Hematopoietic multipotent progenitor cell treated with erythropoietin and hydrocortisone succinate and interleukin-3 and kit ligand, for 8 days (in vitro differentiated cells): ENCODE measurements around the gene CDK5RAP3.
"Not testable (repeated sequence)": the region's sequence is repeated elsewhere in the genome, so short reads cannot be mapped to it uniquely, and the experiment has no call there.

ENCODE experiments used
- DNase-seq: peaks from one replicate; pipeline ENCODE4 v3.0.0-alpha.2; 2015

The CDK5RAP3 gene

DNA sequence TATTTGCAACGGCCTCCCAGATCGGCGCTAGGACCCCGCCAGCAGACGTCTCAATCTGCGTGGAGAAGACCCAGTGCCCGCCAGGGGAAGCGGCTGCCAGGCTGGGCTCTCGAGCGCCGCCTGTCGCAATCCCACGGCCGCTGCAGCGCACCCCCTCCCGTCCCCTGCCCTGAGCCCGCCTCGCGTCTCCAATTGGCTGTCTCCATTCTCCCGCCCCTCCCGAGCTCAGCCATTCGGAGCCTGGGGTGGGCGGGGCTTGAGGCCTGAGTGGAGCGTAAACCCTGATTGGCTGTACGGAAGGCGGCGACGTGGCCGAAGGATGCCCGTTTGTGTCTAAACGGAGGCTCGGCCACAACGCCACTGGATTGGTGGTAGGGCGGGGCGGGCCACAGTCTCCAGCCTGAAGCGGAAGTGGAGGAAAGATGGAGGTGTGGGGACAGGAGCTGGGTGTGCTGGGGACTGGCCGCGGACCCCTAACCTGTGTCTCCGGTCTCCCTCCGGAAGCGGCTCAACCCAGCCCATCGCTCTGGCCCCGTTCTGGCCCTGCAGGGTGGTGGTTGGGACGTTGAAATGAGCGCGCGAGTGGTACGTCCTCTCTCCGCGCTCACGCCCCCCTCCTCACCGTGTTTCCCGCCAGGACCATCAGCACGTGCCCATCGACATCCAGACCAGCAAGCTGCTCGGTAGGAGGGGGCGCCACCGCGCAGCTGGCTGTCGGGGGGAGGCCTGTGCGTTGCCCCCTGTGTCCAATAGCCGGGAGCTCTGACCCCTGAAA is at the start of gene CDK5RAP3:
TSS of gene CDK5RAP3 (plus strand) at position 389 of the 775 bp plus-strand sequence. CDS start at position 423, 34 bp downstream.
- DNase-seq: peak; percentile 99

DNA sequence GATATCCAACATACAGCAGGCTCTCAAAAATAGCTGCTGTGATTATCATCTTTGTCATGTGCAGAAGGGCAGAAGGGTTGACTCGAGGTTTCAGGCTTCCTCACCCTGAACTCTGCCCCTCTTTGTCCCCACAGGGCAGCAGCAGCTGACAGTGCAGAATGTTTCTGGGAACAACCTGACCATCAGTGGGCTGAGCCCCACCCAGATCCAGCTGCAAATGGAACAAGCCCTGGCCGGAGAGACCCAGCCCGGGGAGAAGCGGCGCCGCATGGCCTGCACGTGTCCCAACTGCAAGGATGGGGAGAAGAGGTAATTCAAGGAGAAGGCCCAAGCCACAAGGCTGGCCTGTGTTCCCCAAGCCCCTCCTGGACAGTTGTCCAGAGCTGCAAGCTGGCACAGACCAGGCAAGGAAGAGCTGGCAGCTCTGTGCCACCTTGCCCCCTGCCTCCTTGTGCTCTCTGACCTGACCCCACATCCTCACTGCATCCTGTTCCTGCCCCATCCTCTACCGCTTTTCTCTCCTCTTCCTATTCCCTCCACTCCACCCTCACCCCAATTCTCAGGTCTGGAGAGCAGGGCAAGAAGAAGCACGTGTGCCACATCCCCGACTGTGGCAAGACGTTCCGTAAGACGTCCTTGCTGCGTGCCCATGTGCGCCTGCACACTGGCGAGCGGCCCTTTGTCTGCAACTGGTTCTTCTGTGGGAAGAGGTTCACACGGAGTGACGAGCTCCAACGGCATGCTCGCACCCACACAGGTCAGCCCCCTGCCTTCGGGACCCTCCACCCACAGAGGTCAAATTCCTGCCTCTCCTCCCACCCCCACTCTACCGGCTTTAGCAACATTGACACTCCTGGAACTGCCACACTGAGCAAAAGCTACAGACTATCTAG is 45.9 kb upstream of the CDK5RAP3 start:
- DNase-seq: no peak

GRCh38 chr17:47925678-47925988 is 45.3 kb upstream of the CDK5RAP3 start:
- no peak for DNase-seq

GRCh38 chr17:47927821-47928400 is 43.0 kb upstream of the CDK5RAP3 start:
- no peak for DNase-seq

GRCh38 chr17:47928415-47928814 is 42.5 kb upstream of the CDK5RAP3 start:
- DNase-seq: no peak

DNA sequence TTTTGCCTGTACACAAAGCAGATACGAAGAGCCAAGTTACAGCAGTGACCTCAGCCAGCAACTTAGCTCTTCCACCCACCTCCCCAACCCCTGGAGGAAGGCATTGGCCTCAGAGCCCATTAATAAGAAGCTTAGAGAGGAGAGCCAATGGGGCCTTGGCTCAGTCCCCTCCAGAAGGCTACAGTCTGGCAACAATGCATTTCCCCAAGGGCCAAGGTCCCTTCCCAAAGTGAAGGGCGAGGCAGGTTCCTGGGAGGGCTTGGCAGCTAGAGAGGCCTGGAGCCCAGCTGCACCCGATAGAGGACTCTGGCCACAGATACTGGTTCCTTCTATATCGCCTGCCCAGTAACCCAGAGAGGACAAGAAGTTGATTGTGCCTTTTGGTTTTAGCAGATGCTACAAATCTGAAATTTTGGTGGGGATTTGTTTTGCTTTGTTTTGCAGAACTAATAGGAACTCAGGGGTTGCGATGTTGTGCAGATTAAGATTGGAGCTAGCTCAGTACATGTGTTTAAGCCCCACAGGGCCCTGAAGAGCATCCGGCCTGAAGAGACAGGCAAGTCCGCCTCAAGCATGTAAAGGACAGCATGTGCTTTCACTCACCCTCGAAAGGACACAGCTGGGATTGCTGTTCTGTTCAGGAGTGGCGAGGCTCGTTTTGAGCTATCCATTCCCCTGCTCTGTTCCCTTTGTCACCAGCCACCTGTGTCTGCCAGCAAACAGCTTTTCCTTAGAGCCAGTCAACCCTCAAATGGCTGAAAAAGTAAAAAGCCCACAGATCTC is 41.5 kb upstream of the CDK5RAP3 start:
- no peak for DNase-seq

GRCh38 chr17:47931848-47932247 is 39.1 kb upstream of the CDK5RAP3 start:
- DNase-seq: no peak

DNA sequence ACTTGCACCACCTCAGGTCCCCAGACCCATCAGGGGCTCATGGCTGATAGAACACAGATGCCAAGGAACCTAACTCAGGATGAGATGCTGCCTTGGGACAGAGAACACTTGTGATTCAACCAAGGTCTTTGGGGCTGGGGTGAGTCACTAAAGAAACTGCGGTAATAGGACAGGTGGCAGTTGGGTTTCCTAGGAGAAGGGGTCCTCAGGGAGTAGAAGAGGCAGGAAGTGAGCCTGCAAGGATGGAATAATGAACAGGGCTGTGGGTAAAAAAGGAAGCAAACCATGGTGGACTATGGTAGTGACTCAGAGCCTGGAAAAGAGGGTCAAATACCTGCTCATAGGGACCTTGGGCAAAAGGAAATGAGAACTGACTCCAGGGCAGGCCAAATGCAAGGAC is 36.1 kb upstream of the CDK5RAP3 start:
- no peak for DNase-seq

- DNase-seq: not testable (repeated sequence)
These were observed 35.4 kb upstream of the CDK5RAP3 start for GRCh38 chr17:47935468-47935867.

GRCh38 chr17:47935961-47936360 is 35.0 kb upstream of the CDK5RAP3 start:
- peak; percentile 99 for DNase-seq

- no peak for DNase-seq
These were observed 33.0 kb upstream of the CDK5RAP3 start for GRCh38 chr17:47937941-47938340.

- DNase-seq: peak; percentile 100
These were observed 29.4 kb upstream of the CDK5RAP3 start, which contains the start of gene PNPO for GRCh38 chr17:47941246-47942095. Gene PNPO, plus strand, starts transcription at chr17:47941571. Its CDS starts 105 bp downstream, at chr17:47941676.

DNA sequence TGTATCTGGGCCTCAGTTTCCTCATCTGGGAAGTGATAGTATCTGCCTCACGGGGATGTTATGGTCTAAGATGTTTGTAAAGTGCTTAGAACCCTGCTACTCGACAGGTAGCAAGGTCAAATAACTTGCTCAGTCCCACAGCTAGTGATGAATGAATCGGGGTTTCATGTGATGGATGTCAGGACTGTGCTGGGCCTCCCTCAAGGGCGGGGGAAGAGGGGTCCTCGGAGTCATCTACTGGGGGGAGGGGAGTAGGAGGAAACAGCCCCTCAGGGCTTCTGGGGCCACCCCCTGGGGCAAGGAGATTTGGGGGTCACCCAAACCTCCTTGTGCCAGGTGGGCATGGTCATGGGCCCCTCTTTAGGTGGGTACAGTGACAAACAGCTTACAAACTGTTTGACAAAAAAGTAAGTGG is 28.8 kb upstream of the CDK5RAP3 start:
- no peak for DNase-seq

GRCh38 chr17:47942568-47942967 is 28.3 kb upstream of the CDK5RAP3 start:
- no peak for DNase-seq

DNA sequence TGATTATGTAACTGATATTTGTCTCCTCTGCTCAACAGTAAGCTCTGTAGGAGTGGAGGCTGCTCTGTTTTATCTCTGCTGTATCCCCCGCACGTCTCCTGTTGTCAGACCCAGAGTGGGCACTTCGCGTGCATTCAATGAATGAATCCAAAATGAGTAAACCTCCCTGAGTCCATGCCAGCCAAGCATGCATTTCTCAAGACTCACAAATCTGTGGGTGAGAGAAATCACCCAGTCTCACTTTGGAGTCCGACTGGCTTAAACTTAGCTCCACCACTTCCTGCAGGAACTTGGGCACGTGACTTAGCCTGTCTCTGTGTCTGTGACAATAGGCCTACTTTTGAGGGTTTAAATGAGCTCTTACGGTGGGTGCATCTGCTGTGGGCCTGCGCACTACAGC is 25.8 kb upstream of the CDK5RAP3 start:
- no peak for DNase-seq

DNA sequence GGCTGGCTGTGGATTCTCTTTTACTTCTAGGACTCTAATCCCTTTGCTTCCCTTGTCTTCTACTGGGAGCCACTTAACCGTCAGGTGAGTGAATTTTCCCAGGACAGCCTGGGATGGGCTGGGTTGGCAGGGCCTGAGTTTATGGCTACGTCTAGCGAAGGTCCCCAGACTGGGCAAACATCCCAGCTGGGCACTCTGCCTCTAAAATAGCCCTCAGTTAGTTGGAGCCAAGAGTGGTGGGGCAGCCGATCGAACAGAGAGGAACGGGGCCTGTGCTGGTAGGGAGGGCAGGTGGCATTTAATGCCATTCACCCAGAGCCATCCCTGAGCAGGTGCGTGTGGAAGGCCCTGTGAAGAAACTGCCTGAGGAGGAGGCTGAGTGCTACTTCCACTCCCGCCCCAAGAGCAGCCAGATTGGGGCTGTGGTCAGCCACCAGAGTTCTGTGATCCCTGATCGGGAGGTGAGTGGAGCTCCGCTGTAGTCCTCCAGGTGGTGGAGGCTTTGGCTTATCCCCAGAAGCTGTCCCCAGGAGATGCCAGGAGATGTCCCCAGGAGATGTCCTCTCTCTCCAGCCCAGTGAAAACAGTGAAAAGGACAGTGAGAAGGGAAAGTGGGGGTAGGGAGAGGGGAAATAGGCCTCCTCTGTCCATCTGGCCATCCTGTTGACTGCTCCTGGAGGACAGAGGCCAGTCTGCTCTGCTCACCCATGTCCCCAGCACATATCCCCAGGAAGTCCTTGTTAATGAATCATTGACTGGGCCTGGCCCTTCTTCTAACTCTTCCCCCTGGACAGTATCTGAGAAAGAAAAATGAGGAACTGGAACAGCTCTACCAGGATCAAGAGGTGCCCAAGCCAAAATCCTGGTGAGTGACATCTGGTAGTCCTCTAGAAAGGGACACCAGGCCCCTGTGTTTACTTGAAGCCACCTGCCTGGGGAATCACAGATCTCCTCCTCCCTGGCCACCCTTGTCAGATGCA is 25.1 kb upstream of the CDK5RAP3 start:
- no peak for DNase-seq

DNA sequence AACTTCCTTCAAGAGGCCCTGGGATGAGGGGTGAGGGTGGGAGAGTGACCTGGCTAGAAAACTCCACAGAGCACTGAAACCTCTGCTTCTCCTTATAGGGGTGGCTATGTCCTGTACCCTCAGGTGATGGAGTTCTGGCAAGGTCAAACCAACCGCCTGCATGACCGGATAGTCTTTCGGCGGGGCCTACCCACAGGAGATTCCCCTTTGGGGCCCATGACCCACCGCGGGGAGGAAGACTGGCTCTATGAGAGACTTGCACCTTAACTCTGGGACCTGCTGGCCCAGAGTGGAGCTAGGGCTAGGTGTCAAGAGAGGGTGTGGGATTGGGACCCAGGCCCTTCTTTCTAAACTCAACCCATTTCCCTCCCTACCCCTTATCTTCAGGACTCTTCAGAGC is 24.4 kb upstream of the CDK5RAP3 start:
- no peak for DNase-seq

DNA sequence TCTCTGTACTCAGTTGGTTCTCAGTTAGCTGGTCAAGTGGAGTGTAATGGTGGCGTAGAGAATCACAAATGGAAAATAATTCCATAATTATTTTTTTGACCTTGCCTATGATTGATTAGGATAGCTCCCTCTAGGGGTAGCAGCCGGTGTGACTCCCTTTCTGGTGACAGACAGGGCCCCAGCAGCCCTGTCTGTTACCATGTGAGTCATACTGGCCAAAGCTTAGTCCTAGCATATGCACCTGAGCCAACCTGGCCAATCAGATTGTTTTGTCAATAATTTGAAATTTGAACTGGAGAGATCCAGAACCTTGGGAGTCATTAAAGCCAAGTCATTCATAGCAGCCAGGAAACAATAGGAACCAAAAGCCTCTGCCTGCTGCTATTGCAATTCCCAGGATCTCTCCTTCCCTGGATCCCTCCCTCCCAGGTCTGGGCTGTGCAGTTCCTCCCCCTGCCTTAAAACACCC is 23.9 kb upstream of the CDK5RAP3 start:
- peak; percentile 88 for DNase-seq

DNA sequence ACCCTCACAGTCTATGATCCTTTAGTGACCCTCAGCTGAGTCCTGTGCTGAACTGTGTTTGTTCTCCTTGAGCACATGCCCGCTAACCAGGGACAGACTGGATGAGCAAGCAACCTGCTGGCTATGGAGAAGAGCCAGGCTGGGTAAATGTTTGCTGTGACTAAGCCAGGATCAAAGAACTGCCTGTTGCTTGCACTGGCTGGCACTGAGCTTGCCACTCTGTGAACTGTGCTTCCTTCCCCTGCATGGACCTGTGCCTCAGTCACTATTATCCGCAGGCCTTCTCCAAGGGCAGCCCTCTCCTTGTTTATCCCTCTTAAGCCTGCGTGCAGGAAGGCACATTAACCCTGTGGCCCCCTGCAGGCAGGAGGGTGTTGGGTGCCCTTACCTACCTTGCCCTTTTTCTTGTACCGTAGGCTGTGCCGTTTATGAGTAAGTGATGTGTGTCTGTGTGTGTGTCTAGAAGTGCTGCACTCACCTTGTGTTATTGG is 22.2 kb upstream of the CDK5RAP3 start:
- DNase-seq: no peak

DNA sequence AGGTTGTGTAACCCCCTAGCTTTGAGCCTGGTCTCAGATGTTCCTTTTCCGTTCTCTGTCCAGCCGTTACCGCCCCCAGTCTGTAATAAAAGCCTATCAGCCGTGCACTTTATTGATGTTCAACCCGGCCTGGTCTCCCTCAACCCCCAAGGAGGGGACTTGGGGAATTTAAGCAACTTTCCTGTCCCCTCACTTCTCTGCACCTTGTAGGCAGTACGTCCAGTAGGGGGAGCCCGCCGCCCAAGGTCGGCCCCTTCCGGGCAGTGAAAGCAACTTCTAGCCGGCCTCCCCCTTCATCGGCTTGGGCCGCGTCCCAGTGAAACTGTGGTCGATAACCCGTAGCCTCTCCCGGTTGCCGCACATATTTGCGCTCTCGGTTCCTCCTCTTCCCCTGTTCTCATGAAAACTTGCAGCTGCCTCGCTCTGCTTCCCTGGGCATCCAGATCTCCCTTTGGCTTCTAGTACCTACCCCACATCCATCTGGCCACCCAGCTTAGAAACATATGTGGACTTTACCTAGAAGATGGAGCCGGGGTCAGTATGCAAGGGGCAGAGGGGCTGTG is 21.6 kb upstream of the CDK5RAP3 start:
- peak; percentile 84 for DNase-seq
